Stimulated activated CD8-positive, alpha-beta memory T cell treated with anti-CD3 and anti-CD28 coated beads, Interleukin-4, amount 100 ng/mL, for 24 hours (primary cell): Measurements from ENCODE around the gene OR8H3.
"Not testable (repeated sequence)": the region's sequence is repeated elsewhere in the genome, so short reads cannot be mapped to it uniquely, and the experiment has no call there.

Source experiments
- DNase-seq: peaks from one replicate; pipeline ENCODE4 v3.0.0-alpha.2; 2020; ENCODE audit warnings: low read depth

The OR8H3 gene

GRCh38 chr11:56122073-56122472 lies at the start of gene OR8H3:
TSS of gene OR8H3 (plus strand) at chr11:56122373. CDS start at chr11:56122373, 0 bp downstream.
- DNase-seq: no peak

GRCh38 chr11:56089697-56090096 lies 32.5 kb upstream of the OR8H3 start:
- no peak for DNase-seq

- DNase-seq: no peak
Measured at GRCh38 chr11:56093008-56093407, 29.2 kb upstream of the OR8H3 start, which contains the start of gene OR8I2. TSS of gene OR8I2 (plus strand) at chr11:56093308. CDS start at chr11:56093308, 0 bp downstream.

GRCh38 chr11:56103210-56103737 lies 18.9 kb upstream of the OR8H3 start, which contains the start of gene OR8H2:
TSS of gene OR8H2 (plus strand) at chr11:56103687. CDS start at chr11:56105043, 1,356 bp downstream.
- no peak for DNase-seq

DNA sequence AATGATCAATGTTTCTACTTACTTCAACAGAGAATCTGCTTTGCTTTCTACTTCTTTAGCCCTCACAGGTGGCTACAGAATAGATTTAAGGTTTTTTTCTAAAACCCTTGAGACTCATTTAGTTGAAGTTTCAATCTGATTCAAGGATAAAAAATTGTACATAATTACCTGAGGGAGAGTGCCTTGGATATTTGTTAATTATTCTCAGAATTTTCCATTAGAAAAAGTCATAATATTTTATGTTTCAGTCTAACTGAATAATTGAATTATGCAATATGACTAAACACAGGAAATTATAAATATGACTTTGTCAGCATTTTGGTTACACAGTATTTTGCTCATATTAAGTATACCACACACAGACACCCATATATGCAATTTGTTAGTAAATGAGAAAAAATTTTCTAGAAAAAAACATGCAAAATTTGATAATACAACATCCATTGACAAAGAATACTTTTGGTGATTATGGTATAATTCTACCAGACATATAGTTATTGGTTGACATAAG lies 18.0 kb downstream of the OR8H3 start, which contains the start of gene OR8J3:
Gene OR8J3, minus strand, starts transcription at position 51 of the 511 bp plus-strand sequence. CDS start 2,483 bp downstream, outside the sequence.
- no peak for DNase-seq

DNA sequence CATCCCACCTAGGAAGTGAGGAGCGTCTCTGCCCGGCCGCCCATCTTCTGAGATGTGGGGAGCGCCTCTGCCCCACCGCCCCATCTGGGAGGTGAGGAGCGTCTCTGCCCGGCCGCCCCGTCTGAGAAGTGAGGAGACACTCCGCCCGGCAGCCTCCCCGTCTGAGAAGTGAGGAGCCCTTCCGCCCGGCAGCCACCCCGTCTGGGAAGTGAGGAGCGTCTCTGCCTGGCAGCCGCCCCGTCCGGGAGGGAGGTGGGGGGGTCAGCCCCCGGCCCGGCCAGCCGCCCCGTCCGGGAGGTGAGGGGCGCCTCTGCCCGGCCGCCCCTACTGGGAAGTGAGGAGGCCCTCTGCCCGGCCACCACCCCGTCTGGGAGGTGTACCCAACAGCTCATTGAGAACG lies 21.5 kb downstream of the OR8H3 start:
- DNase-seq: not testable (repeated sequence)

GRCh38 chr11:56151376-56151775 lies 29.2 kb downstream of the OR8H3 start:
- DNase-seq: no peak

DNA sequence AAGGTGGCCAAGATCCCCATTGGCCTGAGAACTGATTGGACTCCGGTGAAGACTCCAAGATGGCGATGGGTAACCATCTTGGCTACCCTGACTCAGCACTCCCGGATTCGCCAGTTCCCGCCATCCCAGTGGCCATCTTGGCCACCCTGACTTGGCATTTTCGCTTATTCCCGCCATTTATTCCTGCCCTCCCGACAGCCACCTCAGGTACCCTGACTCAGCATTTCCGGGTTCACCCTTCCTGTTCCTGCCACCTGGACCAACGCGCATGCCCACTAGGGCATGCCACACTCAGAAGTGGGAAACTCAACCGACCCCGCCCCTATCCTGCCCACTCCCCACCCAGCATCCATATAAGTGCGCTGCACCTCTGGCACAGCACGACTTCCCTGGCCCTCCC lies 30.2 kb downstream of the OR8H3 start:
- DNase-seq: no peak

DNA sequence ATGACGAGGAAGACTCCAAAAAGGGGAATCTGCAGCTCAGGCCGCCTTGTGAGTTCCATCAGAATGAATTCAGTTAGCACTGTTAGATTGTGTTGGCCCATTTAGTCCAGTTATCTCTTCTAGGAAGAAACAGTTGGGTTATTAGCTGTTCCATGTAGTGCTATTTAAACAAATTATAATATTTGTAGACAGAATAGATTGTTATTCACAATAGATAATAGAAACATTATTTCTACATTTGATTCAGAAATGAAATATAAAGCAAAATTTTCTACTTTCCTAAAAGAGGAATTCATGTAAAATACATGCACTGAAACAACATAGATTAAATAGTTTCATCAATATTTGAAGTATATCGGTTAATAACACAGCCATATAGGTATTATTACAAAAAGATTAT lies 38.0 kb downstream of the OR8H3 start, which contains the start of gene OR8K5:
Gene OR8K5, minus strand, starts transcription at position 101 of the 400 bp plus-strand sequence. Its CDS starts 0 bp downstream, at position 101.
- no peak for DNase-seq

GRCh38 chr11:56163804-56164203 lies 41.6 kb downstream of the OR8H3 start:
- no peak for DNase-seq

DNA sequence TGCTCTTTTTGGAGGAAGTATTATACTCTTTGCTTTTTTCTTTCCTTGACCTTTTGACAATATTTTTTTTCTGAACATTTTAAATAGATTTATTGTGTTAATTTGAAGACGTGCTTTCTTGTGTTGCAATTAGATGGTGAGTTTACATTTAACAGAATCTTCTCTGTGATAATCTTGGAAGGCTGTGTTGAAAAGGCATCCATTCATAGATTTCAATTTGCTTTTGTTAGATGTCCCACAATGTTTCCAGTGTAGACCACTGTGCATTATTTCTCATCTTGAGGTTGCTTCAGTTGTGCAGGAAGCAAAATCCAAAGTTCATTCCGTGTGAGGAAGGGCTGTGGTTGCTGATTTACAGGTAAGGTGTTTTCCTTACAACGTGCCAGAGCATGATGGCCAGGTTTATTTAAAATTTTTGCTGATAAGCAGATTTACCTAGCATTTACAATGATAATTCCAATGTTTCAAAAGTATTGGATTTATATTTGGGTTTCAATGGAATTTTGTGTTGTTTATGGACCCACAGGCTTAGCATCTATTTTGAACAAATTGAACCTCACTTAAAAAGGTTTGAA lies 50.2 kb downstream of the OR8H3 start:
- no peak for DNase-seq
